Measurements from ENCODE around the gene KRTAP10-10.

- TF ChIP-seq CTCF (optimal IDR thresholded peaks at IDR 0.05 in 1 of 3, IDR thresholded peaks at IDR 0.05 in 1 of 3, conservative IDR thresholded peaks at IDR 0.05 in 1 of 3; ENCODE audit: extremely low read depth in 1 of 3, insufficient read depth in 2 of 3, low read length in 3 of 3) (no peak), EZH2 (IDR thresholded peaks at IDR 0.05; ENCODE audit: low read length) (no peak)
These were observed 14.0 kb downstream of the KRTAP10-10 start for GRCh38 chr21:44650973-44651675.

All from keratinocyte (primary cell).